ENCODE data around the gene NOX4.
"Not testable (repeated sequence)": the region's sequence is repeated elsewhere in the genome, so short reads cannot be mapped to it uniquely, and the experiment has no call there.

The NOX4 gene

DNA sequence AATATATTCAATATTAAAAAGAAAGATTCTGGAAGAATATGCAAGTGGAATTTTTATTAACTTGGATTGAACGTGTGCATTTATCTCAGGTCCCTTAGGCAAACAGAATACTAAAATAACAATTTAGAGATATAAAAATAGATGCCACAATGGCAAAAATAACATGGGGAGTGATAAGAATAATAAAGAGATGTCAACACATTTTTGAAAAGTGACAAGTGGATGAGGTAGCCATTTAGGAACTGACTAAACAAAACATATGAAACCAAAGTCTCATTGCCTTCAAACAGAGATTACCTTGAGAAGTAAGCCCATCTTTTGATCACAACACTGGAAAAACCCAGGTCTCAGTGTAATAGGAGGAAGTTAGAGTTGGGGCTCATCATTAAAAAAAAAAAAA lies 112.2 kb downstream of the NOX4 start:
- H3K9me3 ChIP-seq (ENCODE audit: low read length); H3K9ac ChIP-seq (ENCODE audit: low read length); H2AFZ ChIP-seq (ENCODE audit: low read length); H3K9me2 ChIP-seq (ENCODE audit: low read depth, low read length); H3F3A ChIP-seq (ENCODE audit: insufficient read depth, low read length); H3K27ac ChIP-seq (ENCODE audit: low read depth, low read length, poor library complexity, severe bottlenecking); H3K4me2 ChIP-seq (ENCODE audit: low read length); H3K4me3 ChIP-seq (ENCODE audit: low read depth, low read length, poor library complexity, severe bottlenecking); H3K36me3 ChIP-seq (ENCODE audit: insufficient read depth, low read length); H3K27me3 ChIP-seq (ENCODE audit: insufficient read depth, low read length); H3K79me2 ChIP-seq (ENCODE audit: insufficient read depth, low read length); H4K20me1 ChIP-seq (ENCODE audit: insufficient read depth, low read length); H3K4me1 ChIP-seq (ENCODE audit: insufficient read depth, low read length, severe bottlenecking): not testable (repeated sequence)

DNA sequence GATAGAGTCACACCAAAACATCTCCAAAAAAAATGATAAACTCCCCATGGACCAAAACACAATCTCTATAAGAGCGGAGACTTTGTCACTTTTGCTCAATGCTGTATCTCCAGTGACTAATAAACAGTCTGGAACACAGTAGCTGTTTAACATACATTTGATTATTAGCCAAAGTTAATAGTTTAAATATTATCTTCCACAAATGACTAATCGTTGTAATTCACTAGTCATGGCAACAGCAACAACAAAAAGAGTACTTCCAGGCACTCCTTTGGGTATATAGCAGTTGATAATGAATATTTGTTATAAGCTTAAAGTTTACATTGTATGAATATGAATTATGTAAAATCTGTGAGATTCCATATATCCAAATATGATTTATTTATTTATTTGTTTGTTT lies 121.8 kb downstream of the NOX4 start:
- not testable (repeated sequence) for H3K9me3 ChIP-seq (ENCODE audit: low read length); H3K27ac ChIP-seq (ENCODE audit: low read depth, low read length, poor library complexity, severe bottlenecking); H3K36me3 ChIP-seq (ENCODE audit: insufficient read depth, low read length)

DNA sequence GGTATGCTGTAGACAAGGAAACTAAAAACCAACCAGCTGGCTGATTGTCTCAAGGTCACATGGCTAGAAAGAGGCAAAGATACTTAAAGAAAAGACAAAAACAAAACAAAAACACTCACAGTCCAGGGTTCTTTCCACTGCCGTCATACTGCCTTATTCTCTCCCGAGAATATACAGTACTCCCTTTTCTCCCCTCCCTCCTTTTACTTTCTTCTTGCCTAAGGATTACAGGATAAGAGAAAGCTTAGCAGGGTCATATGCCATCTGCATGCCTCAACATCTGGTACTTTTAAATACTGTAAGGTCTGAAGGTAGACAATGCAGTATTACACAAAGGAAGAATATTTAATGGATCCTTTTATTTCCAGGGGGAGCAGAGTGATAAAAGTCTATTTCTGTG lies 126.3 kb downstream of the NOX4 start:
- H3K79me2 ChIP-seq (ENCODE audit: insufficient read depth, low read length); H3F3A ChIP-seq (ENCODE audit: insufficient read depth, low read length); H3K9ac ChIP-seq (ENCODE audit: low read length); H3K9me2 ChIP-seq (ENCODE audit: low read depth, low read length); H3K36me3 ChIP-seq (ENCODE audit: insufficient read depth, low read length); H4K20me1 ChIP-seq (ENCODE audit: insufficient read depth, low read length); H3K4me1 ChIP-seq (ENCODE audit: insufficient read depth, low read length, severe bottlenecking); H3K27ac ChIP-seq (ENCODE audit: low read depth, low read length, poor library complexity, severe bottlenecking); H3K27me3 ChIP-seq (ENCODE audit: insufficient read depth, low read length); H2AFZ ChIP-seq (ENCODE audit: low read length); H3K4me3 ChIP-seq (ENCODE audit: low read depth, low read length, poor library complexity, severe bottlenecking); H3K9me3 ChIP-seq (ENCODE audit: low read length); H3K4me2 ChIP-seq (ENCODE audit: low read length): not testable (repeated sequence)

More for the DNA sequence above, 121.8 kb downstream of the NOX4 start:
- H3K79me2 ChIP-seq (ENCODE audit: insufficient read depth, low read length); H3F3A ChIP-seq (ENCODE audit: insufficient read depth, low read length); H3K9me2 ChIP-seq (ENCODE audit: low read depth, low read length); H3K27me3 ChIP-seq (ENCODE audit: insufficient read depth, low read length); H3K4me1 ChIP-seq (ENCODE audit: insufficient read depth, low read length, severe bottlenecking); H3K4me3 ChIP-seq (ENCODE audit: low read depth, low read length, poor library complexity, severe bottlenecking); H3K9ac ChIP-seq (ENCODE audit: low read length); H3K4me2 ChIP-seq (ENCODE audit: low read length); H2AFZ ChIP-seq (ENCODE audit: low read length); H4K20me1 ChIP-seq (ENCODE audit: insufficient read depth, low read length): not testable (repeated sequence)

DNA sequence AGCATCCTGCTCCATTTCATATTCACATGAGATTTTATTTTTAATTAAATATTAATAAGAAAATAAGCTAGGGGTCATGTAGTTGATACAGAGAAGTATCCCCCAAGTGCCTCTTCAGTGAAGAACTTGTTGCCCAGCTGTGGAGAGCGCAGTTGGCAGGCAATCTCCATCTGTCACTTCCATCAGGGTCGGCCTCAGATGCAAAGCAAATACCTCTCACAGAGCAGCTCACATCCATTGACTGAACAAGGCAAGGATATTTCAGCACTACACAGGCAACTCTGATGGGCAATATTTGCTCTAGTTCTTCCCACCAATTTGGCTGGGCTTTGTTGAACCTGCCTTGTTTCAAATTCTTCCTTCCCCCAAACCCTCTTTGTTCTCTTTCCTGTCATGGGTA lies 129.4 kb downstream of the NOX4 start:
- no peaks in the 10 kb centered on the region for H3F3A ChIP-seq (ENCODE audit: insufficient read depth, low read length)
- no peaks in the 10 kb centered on the region for H4K20me1 ChIP-seq (ENCODE audit: insufficient read depth, low read length)
- no peaks in the 10 kb centered on the region for H3K9me3 ChIP-seq (ENCODE audit: low read length)

DNA sequence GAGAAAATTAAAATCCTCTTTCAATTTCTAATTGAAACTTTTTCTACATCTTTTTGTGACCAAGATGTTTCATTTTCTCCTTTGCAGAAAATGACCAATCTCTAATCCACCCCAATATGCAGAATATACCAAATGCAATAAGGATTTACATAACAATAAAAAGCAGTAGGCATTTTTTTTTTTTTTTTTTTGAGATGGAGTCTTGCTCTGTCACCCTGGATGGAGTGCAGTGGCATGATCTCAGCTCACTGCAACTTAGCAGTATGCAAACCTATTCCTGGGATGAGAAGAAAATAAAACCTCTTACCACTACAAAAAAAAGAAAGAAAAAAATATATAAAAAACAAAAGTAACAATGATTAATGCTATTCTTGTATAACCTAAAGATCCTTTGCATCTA lies 132.0 kb downstream of the NOX4 start:
- H3K4me2 ChIP-seq (ENCODE audit: low read length); H3K27ac ChIP-seq (ENCODE audit: low read depth, low read length, poor library complexity, severe bottlenecking): not testable (repeated sequence)

More for the DNA sequence above, 129.4 kb downstream of the NOX4 start:
- Histone ChIP-seq H3K4me1 (ENCODE audit: insufficient read depth, low read length, severe bottlenecking) (no peaks in the 10 kb centered on the region), H3K79me2 (ENCODE audit: insufficient read depth, low read length) (no peaks in the 10 kb centered on the region), H3K27me3 (ENCODE audit: insufficient read depth, low read length) (no peaks in the 10 kb centered on the region), H3K4me2 (ENCODE audit: low read length) (no peak overlapping the region), H2AFZ (ENCODE audit: low read length) (no peak overlapping the region), H3K4me3 (ENCODE audit: low read depth, low read length, poor library complexity, severe bottlenecking) (no peak overlapping the region), H3K9ac (ENCODE audit: low read length) (no peak overlapping the region), H3K36me3 (ENCODE audit: insufficient read depth, low read length) (no peaks in the 10 kb centered on the region), H3K9me2 (ENCODE audit: low read depth, low read length) (no peaks in the 10 kb centered on the region), H3K27ac (ENCODE audit: low read depth, low read length, poor library complexity, severe bottlenecking) (no peak overlapping the region)
- TF ChIP-seq, protein P1, sequence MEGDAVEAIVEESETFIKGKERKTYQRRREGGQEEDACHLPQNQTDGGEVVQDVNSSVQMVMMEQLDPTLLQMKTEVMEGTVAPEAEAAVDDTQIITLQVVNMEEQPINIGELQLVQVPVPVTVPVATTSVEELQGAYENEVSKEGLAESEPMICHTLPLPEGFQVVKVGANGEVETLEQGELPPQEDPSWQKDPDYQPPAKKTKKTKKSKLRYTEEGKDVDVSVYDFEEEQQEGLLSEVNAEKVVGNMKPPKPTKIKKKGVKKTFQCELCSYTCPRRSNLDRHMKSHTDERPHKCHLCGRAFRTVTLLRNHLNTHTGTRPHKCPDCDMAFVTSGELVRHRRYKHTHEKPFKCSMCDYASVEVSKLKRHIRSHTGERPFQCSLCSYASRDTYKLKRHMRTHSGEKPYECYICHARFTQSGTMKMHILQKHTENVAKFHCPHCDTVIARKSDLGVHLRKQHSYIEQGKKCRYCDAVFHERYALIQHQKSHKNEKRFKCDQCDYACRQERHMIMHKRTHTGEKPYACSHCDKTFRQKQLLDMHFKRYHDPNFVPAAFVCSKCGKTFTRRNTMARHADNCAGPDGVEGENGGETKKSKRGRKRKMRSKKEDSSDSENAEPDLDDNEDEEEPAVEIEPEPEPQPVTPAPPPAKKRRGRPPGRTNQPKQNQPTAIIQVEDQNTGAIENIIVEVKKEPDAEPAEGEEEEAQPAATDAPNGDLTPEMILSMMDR (IDR thresholded peaks at IDR 0.05; ENCODE audit: low read length), result no peak
- TF ChIP-seq EZH2 (IDR thresholded peaks at IDR 0.05; ENCODE audit: borderline replicate concordance, low read length), result no peak

More for the DNA sequence above, 132.0 kb downstream of the NOX4 start:
- H3K9me2 ChIP-seq (ENCODE audit: low read depth, low read length); H3F3A ChIP-seq (ENCODE audit: insufficient read depth, low read length); H3K36me3 ChIP-seq (ENCODE audit: insufficient read depth, low read length); H3K27me3 ChIP-seq (ENCODE audit: insufficient read depth, low read length); H3K4me3 ChIP-seq (ENCODE audit: low read depth, low read length, poor library complexity, severe bottlenecking); H3K4me1 ChIP-seq (ENCODE audit: insufficient read depth, low read length, severe bottlenecking); H4K20me1 ChIP-seq (ENCODE audit: insufficient read depth, low read length); H3K9ac ChIP-seq (ENCODE audit: low read length); H2AFZ ChIP-seq (ENCODE audit: low read length); H3K79me2 ChIP-seq (ENCODE audit: insufficient read depth, low read length); H3K9me3 ChIP-seq (ENCODE audit: low read length): not testable (repeated sequence)

Data from OCI-LY1 (cell line).